H9 (cell line): Measurements from ENCODE around the gene PCCA. TPM values are rescaled to one million over a fixed set of nuclear protein-coding genes. Genes with fewer than 3 reads are reported as not detected.

ENCODE experiments used
- DNase-seq: peaks from one replicate; pipeline ENCODE4 v3.0.0-alpha.2; 2017
- H2AFZ ChIP-seq: one replicate; pipeline ENCODE4 v1.6.1; 2013; ENCODE audit warnings: mild to moderate bottlenecking, low read length, control low read depth, moderate library complexity
- H2AK5ac ChIP-seq: 2 replicates; pipeline ENCODE4 v1.6.1; 2013; ENCODE audit warnings: low read length, control low read depth, mixed read lengths; ENCODE audit not compliant: insufficient read length
- H2BK120ac ChIP-seq: one replicate; pipeline ENCODE4 v1.6.1; 2013; ENCODE audit warnings: low read depth, mild to moderate bottlenecking, low read length, control low read depth, inconsistent platforms; ENCODE audit not compliant: poor library complexity, severe bottlenecking
- H2BK12ac ChIP-seq: 2 replicates; pipeline ENCODE4 v1.6.1; 2013; ENCODE audit warnings: low read length, control low read depth, mixed read lengths, low read depth; ENCODE audit not compliant: insufficient read length
- H2BK15ac ChIP-seq: 2 replicates; pipeline ENCODE4 v1.6.1; 2013; ENCODE audit warnings: low read depth, low read length, control low read depth
- H2BK20ac ChIP-seq: one replicate; pipeline ENCODE4 v1.6.1; 2013; ENCODE audit warnings: low read depth, mild to moderate bottlenecking, low read length, control low read depth, inconsistent platforms; ENCODE audit not compliant: poor library complexity, severe bottlenecking
- H2BK5ac ChIP-seq: 2 replicates; pipeline ENCODE4 v1.6.1; 2013; ENCODE audit warnings: low read length, control low read depth, mixed read lengths; ENCODE audit not compliant: insufficient read length
- H3K14ac ChIP-seq: 2 replicates; pipeline ENCODE4 v1.6.1; 2013; ENCODE audit warnings: low read length, control low read depth; ENCODE audit not compliant: insufficient read depth
- H3K18ac ChIP-seq: 2 replicates; pipeline ENCODE4 v1.6.1; 2013; ENCODE audit warnings: low read depth, mild to moderate bottlenecking, mixed read lengths, low read length, control low read depth; ENCODE audit not compliant: insufficient read length
- H3K23ac ChIP-seq: 2 replicates; pipeline ENCODE4 v1.6.1; 2013; ENCODE audit warnings: low read length, control low read depth, mixed read lengths, low read depth; ENCODE audit not compliant: insufficient read length
- H3K23me2 ChIP-seq: 2 replicates; pipeline ENCODE4 v1.6.1; 2013; ENCODE audit warnings: low read depth, mild to moderate bottlenecking, mixed read lengths, low read length, control low read depth; ENCODE audit not compliant: insufficient read length, poor library complexity, severe bottlenecking
- H3K27ac ChIP-seq: 2 replicates; pipeline ENCODE4 v1.5.1; 2013; ENCODE audit warnings: low read length, control low read depth, mixed read lengths, low read depth; ENCODE audit not compliant: insufficient read length
- H3K27me3 ChIP-seq: 2 replicates; pipeline ENCODE4 v1.6.1; 2013; ENCODE audit warnings: low read length, control low read depth, inconsistent platforms; ENCODE audit not compliant: insufficient read depth
- H3K4ac ChIP-seq: 2 replicates; pipeline ENCODE4 v1.6.1; 2013; ENCODE audit warnings: low read depth, mild to moderate bottlenecking, control low read depth, inconsistent platforms, low read length, moderate library complexity
- H3K4me1 ChIP-seq: 2 replicates; pipeline ENCODE4 v1.6.1; 2013; ENCODE audit warnings: low read length, control low read depth, inconsistent platforms; ENCODE audit not compliant: insufficient read depth
- H3K4me2 ChIP-seq: 2 replicates; pipeline ENCODE4 v1.6.1; 2013; ENCODE audit warnings: low read length, control low read depth, mixed read lengths; ENCODE audit not compliant: insufficient read length, insufficient read depth
- H3K56ac ChIP-seq: 2 replicates; pipeline ENCODE4 v1.6.1; 2013; ENCODE audit warnings: low read depth, mild to moderate bottlenecking, mixed read lengths, low read length, control low read depth; ENCODE audit not compliant: insufficient read length
- H3K79me1 ChIP-seq: 2 replicates; pipeline ENCODE4 v1.6.1; 2013; ENCODE audit warnings: low read depth, mild to moderate bottlenecking, moderate library complexity, low read length, control low read depth, inconsistent platforms; ENCODE audit not compliant: insufficient read depth, poor library complexity, severe bottlenecking
- H3K79me2 ChIP-seq: 2 replicates; pipeline ENCODE4 v1.6.1; 2013; ENCODE audit warnings: low read length, control low read depth, inconsistent platforms; ENCODE audit not compliant: insufficient read depth
- H3K9ac ChIP-seq: 2 replicates; pipeline ENCODE4 v1.6.1; 2013; ENCODE audit warnings: low read length, control low read depth, mixed read lengths; ENCODE audit not compliant: insufficient read length; ENCODE audit errors: extremely low read depth
- H3K9me3 ChIP-seq: one replicate; pipeline ENCODE4 v1.6.1; 2013; ENCODE audit warnings: low read depth, low read length, inconsistent platforms; ENCODE audit not compliant: control insufficient read depth
- H3T11ph ChIP-seq: one replicate; pipeline ENCODE4 v1.6.1; 2013; ENCODE audit warnings: mild to moderate bottlenecking, low read length, control low read depth, inconsistent platforms
- H4K20me1 ChIP-seq: one replicate; pipeline ENCODE4 v1.6.1; 2013; ENCODE audit not compliant: control insufficient read depth, insufficient read length, insufficient read depth
- H4K5ac ChIP-seq: 2 replicates; pipeline ENCODE4 v1.6.1; 2013; ENCODE audit warnings: low read depth, mild to moderate bottlenecking, mixed read lengths, low read length, control low read depth; ENCODE audit not compliant: insufficient read length
- H4K8ac ChIP-seq: replicated peaks from 2 replicates; pipeline ENCODE4 v1.6.1; 2013; ENCODE audit warnings: low read length, control low read depth, mixed read lengths, low read depth; ENCODE audit not compliant: insufficient read length
- H4K91ac ChIP-seq: 2 replicates; pipeline ENCODE4 v1.6.1; 2013; ENCODE audit warnings: low read depth, mild to moderate bottlenecking, moderate library complexity, mixed read lengths, low read length, control low read depth; ENCODE audit not compliant: insufficient read length
- H3K27ac Mint-ChIP-seq, 3 experiments: 2 replicates in 2 of 3; 3 replicates in 1 of 3; pipeline ENCODE4 v1.8.0; 2020 to 2021; ENCODE audit warnings: mixed read lengths in 3 of 3, mild to moderate bottlenecking in 1 of 3, moderate library complexity in 1 of 3
- H3K27me3 Mint-ChIP-seq: 2 replicates; pipeline ENCODE4 v1.8.0; 2021; ENCODE audit warnings: low read depth, mild to moderate bottlenecking, moderate library complexity, mixed read lengths
- H3K36me3 Mint-ChIP-seq, 3 experiments: 2 replicates in 2 of 3; 3 replicates in 1 of 3; pipeline ENCODE4 v1.8.0; 2020 to 2021; ENCODE audit warnings: low read depth in 3 of 3, mixed read lengths in 3 of 3; ENCODE audit not compliant: insufficient read depth in 1 of 3
- H3K4me1 Mint-ChIP-seq, 2 experiments: 2 replicates each; pipeline ENCODE4 v1.8.0; 2020; ENCODE audit warnings: mixed read lengths in 2 of 2
- H3K4me3 Mint-ChIP-seq, 2 experiments: 2 replicates in 1 of 2; 3 replicates in 1 of 2; pipeline ENCODE4 v1.8.0; 2020 to 2021; ENCODE audit warnings: mild to moderate bottlenecking in 2 of 2, mixed read lengths in 2 of 2, moderate library complexity in 1 of 2
- H3K9me3 Mint-ChIP-seq, 2 experiments: 2 replicates in 1 of 2; 3 replicates in 1 of 2; pipeline ENCODE4 v1.8.0; 2020; ENCODE audit warnings: mild to moderate bottlenecking in 2 of 2, mixed read lengths in 2 of 2, moderate library complexity in 1 of 2
- CTCF ChIP-seq: fragments of 200-600 bp; sonication (generic); conservative IDR thresholded peaks from 3 replicates; pipeline ENCODE4 v1.8.0; 2021; ENCODE audit warnings: antibody characterized with exemption, mild to moderate bottlenecking
- WGBS: extraction: QIAGEN DNeasy Blood & Tissue Kit; methylation state at CpG from one replicate; pipeline ENCODE4 v1.1.7; 2013; ENCODE audit warnings: missing lambda C conversion rate, low lambda C conversion rate, mixed read lengths; ENCODE audit not compliant: insufficient read length; ENCODE audit errors: extremely low coverage; 5-methylcytosine and 5-hydroxymethylcytosine counted together
- total RNA-seq: library from RNA; stranded (reverse); gene quantifications from 2 replicates; pipeline ENCODE4 v1.2.1, GENCODE V29; 2021

Gene PCCA
- total RNA-seq, 1 experiment from 2014 or later = 56.5 TPM

- Histone ChIP-seq H3K27ac (no peak overlapping the region), H3K18ac (no peak overlapping the region), H3K4me2 (no peak overlapping the region), H2AK5ac (no peak overlapping the region), H3K23ac (no peak overlapping the region), H2BK120ac (no peak overlapping the region), H2BK12ac (no peak overlapping the region), H3K4me1 (peaks cover 6% of the 10 kb centered on the region), H4K91ac (no peak overlapping the region), H4K8ac (no peak overlapping the region), H3K9ac (no peak overlapping the region), H2AFZ (no peak overlapping the region), H3K56ac (no peak overlapping the region), H4K5ac (no peak overlapping the region), H3K27me3 (no peaks in the 10 kb centered on the region), H2BK15ac (no peak overlapping the region), H4K20me1 (no peaks in the 10 kb centered on the region), H3K14ac (no peak overlapping the region), H2BK20ac (no peak overlapping the region), H2BK5ac (no peak overlapping the region), H3K9me3 (no peaks in the 10 kb centered on the region), H3K23me2 (no peaks in the 10 kb centered on the region), H3T11ph (no peak overlapping the region), H3K4ac (no peak overlapping the region), H3K79me2 (no peaks in the 10 kb centered on the region), H3K79me1 (no peaks in the 10 kb centered on the region)
- Mint-ChIP-seq H3K27ac (peak overlapping the region in 2 of 3 experiments; percentile 81 to 87; a peak in 4 of 7 replicates), H3K4me3 (no peak overlapping the region), H3K4me1 (peaks cover 15 to 30% of the 10 kb centered on the region in 2 experiments), H3K27me3 (no peaks in the 10 kb centered on the region), H3K9me3 (no peaks in the 10 kb centered on the region), H3K36me3 (peaks cover 0 to 12% (median 10%) of the 10 kb centered on the region in 3 experiments; a peak in 4 of 7 replicates)
- DNase-seq = no peak
- WGBS = no CpG with 5 or more reads among the region's 2 CpGs
- no peak for TF ChIP-seq CTCF
These were observed 215.3 kb downstream of the PCCA start for GRCh38 chr13:100304229-100304628.
